Measurements from ENCODE around the gene RNF224.
A peak's percentile ranks its signal among the peaks of the same experiment; 100 is the strongest.
"Not testable (repeated sequence)": the region's sequence is repeated elsewhere in the genome, so short reads cannot be mapped to it uniquely, and the experiment has no call there.

Gene RNF224

DNA sequence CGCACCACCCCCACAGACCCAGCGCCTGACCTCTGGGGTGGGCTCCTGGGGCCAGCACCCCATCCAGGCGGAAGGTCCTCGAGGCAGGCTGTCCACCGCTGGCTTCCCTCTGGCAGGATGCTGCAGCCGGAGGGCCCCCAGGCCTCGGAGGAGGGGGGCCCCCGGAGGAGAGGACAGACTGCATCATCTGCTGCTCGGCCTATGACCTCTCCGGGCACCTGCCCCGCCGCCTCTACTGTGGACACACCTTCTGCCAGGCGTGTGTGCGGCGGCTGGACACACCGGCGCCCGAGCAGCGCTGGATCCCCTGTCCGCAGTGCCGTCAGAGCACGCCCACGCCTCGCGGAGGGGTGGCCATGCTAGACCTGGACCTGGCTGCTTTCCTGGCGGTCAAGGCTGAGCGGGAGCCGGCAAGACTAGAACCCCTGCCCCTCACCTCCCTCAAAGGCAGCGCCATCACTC is 1.2 kb downstream of the RNF224 start:
- no peak for DNase-seq

DNA sequence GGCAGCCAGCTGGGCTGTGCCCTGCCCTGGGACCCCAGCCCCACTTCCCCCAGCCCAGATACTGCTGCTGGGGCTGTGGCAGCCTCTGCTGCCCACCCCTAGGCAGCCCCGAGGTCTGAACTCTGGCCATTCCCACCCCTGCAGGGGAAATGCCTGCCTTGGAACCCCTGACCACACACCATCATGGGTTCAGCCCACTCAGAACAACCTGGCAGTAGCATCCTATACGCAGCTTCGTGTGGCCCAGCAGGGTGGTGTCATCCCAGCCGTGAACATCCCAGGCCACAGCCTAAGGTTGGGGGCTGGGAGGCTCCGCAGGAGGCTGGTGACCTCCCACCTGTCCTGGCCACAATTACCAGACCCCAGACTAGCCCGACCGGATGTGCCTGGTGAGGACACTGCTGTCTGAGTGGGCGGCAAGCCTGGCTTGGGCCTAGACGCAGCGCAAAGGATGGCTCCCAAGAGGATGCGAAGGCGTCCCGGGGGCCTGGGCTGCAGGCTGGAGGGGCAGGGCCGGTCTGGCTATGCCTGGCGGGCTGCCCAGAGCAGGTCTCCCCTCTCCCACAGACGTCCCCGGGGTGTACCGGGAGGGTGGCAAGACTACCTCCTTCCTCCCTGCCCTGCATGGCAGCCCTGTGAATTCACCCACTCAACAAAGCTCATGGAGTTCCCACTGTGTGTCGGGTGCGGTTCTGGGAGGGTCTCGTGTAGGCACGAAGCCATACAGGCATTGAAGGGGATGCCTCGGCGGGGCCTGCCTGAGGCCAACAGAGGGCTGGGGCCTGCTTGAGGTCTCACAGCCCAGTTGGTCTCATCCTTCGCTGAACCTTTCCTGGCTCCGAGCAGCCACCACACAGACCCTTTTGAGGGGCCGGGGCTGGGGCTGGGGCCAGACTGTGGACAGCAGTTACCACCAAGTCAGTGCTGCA is 1.9 kb downstream of the RNF224 start:
- DNase-seq, result no peak

GRCh38 chr9:137229903-137230704 is 2.8 kb downstream of the RNF224 start:
- DNase-seq, result no peak

- DNase-seq, result no peak
Measured at GRCh38 chr9:137230705-137231371, 3.5 kb downstream of the RNF224 start, which contains the start of gene SLC34A3. Gene SLC34A3 (plus strand): TSS chr9:137230901. CDS start chr9:137231703, 802 bp downstream.

DNA sequence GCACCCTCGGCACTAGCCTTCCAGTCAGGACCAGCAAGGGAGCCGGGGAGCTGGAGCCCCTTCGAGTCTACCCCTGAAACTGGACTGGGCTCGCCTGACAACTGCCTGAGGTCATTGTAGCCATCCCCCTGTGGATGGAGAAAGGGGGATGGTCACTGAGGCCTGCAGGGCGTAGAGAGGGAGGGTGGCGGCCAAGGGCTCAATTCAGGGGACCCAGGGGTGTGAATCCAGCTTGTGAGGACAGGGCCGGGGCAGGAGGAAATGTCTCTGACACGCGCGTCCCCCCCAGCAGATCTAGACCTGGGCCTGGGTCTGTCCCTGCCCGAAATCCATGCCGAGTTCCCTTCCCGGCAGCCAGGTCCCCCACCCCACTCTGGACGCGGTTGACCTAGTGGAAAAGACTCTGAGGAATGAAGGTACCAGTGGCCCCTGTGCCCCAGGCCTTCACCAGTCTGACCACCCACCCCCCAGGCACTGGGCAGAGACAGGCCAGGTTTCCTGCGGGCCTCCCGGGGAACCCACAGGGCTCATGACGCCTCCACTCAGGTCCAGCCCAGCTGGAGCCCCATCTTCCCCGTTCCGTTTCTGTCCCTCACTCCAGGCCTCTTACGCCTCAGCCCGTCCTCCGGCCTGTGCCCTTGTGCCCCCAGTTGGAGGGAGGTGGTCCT is 4.2 kb downstream of the RNF224 start:
- DNase-seq, result no peak

GRCh38 chr9:137232101-137232500 is 4.8 kb downstream of the RNF224 start:
- no peak for DNase-seq

GRCh38 chr9:137232510-137232909 is 5.2 kb downstream of the RNF224 start:
- no peak for DNase-seq

- DNase-seq, result no peak
Measured at GRCh38 chr9:137233143-137233980, 6.1 kb downstream of the RNF224 start.

GRCh38 chr9:137234055-137234697 is 6.9 kb downstream of the RNF224 start:
- no peak for DNase-seq

GRCh38 chr9:137234758-137235423 is 7.6 kb downstream of the RNF224 start:
- DNase-seq, result no peak

- no peak for DNase-seq
Measured at GRCh38 chr9:137235424-137236237, 8.3 kb downstream of the RNF224 start.

DNA sequence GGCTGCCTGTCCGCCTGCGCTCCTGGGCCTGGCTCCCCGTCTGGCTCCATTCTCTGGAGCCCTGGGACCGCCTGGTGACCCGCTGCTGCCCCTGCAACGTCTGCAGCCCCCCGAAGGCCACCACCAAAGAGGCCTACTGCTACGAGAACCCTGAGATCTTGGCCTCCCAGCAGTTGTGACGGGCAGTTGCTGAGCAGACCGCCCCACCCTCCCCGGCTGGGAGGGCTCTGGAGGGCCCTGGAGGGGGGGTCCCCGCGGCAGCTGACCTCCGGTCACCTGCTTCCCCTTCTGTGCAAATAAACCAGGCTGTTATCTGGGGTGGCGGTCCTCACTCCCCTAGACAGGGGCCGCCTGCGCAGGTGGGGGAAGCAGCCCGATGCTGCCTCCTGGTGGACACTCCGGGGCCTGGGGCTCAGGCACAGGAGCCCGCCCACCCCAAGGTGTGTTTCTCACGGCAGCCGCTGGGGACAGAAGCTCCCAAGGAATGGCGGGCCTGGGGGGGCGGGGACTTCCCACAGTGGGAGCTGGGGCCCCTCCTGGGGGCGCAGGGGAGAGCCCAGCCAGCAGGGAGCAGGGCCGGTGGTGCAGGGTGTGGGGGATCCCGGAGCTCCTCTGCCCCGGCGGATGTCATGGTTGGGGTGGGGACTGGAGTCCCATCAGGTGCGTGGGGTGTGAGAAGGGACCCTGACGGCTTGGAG is 9.1 kb downstream of the RNF224 start:
- DNase-seq, result peak; percentile 76

DNA sequence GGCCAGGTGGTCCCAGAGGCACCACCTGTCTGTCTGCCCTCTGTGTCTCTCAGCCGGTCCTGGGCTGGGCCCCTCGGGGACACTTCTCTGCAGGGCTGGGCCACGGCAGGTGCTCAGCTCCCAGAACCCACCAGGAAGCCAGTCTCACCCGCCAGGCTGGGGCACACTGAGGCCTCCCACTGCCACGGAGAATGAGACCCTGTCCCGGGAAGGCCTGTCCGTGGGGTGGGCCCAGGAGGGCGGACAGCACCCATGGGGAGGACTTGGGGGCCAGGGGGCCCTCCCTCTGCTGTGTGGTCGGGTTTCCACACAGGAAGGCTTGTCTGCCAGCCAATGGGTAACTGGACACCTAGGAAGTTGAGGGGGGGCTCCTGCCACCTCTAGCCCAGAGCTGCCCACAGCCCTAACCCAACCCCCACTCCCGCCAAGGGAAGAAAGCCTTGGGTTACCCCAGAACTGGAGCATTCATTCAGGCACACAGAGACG is 9.7 kb downstream of the RNF224 start:
- DNase-seq, result no peak

- DNase-seq, result no peak
Measured at GRCh38 chr9:137237759-137238726, 10.7 kb downstream of the RNF224 start.

DNA sequence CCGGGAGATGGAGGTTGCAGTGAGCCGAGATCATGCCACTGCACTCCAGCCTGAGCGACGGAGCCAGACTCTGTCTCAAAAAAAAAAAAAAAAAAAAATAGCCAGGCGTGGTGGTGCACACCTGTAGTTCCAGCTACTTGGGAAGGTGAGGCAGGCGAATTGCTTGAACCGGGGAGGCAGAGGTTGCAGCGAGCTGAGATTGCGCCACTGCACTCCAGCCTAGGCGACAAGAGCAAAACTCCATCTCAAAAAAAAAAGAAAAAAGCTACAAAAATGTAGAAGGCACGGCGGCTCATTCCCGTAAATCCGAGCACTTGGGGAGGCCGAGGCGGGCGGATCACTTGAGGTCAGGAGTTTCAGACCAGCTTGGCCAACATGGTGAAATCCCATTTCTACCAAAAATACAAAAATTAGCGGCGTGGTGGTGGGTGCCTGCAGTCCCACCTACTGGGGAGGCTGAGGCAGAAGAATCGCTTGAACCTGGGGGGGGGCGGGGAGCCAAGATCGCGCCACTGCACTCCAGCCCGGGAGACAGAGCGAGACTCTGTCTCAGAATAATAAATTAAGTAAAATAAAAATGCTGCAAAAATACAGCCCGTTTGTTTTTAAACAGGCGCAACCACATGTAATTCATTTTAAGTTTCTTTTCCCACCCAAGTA is 12.4 kb downstream of the RNF224 start:
- not testable (repeated sequence) for DNase-seq

GRCh38 chr9:137240318-137240840 is 13.1 kb downstream of the RNF224 start:
- peak; percentile 70 for DNase-seq
